ENCODE data around the gene DCBLD1. TPM values are rescaled to one million over a fixed set of nuclear protein-coding genes. Genes with fewer than 3 reads are reported as not detected.

Gene DCBLD1
- total and polyA plus RNA-seq, 2 of the 4 experiments (the other 2 are of a cell fraction): 21.1 to 27.8 TPM

GRCh38 chr6:117473401-117473800 is 9.1 kb upstream of the DCBLD1 start:
- no CpG with 5 or more reads among the region's 1 CpG for WGBS, 2 experiments (ENCODE audit: extremely low coverage in 2 of 2, insufficient read length in 1 of 2)
- intact Hi-C loops (cut with micrococcal nuclease): no loop called here
- POLR2A ChIA-PET (ENCODE audit: unreplicated experiment): no interaction called here

More at GRCh38 chr6:117473401-117473800, 9.1 kb upstream of the DCBLD1 start:
- Histone ChIP-seq H4K91ac (ENCODE audit: insufficient read depth, low read depth, low read length) (no peak overlapping the region), H3K18ac (ENCODE audit: low read depth, low read length) (no peak overlapping the region), H3K56ac (ENCODE audit: extremely low read depth, insufficient read depth, low read length) (no peak overlapping the region), H3K27ac (ENCODE audit: insufficient read depth, low read length) (no peak overlapping the region), H2AK5ac (ENCODE audit: low read depth, low read length) (no peak overlapping the region), H2BK20ac (ENCODE audit: low read depth, low read length) (no peak overlapping the region), H3K36me3 (ENCODE audit: control insufficient read depth, insufficient read depth, low read length) (no peaks in the 10 kb centered on the region), H3K9me3 (ENCODE audit: control insufficient read depth, insufficient read depth, low read length) (no peaks in the 10 kb centered on the region), H2BK120ac (ENCODE audit: low read depth, low read length) (no peak overlapping the region), H4K5ac (ENCODE audit: low read depth, low read length) (no peak overlapping the region), H3K79me1 (ENCODE audit: low read depth in 1 of 2, low read length in 2 of 2) (no peaks in the 10 kb centered on the region), H4K20me1 (ENCODE audit: insufficient read depth, low read length) (no peaks in the 10 kb centered on the region), H3K4ac (ENCODE audit: low read depth, low read length) (no peak overlapping the region), H3K4me3 (ENCODE audit: insufficient read depth, low read depth, low read length) (no peak overlapping the region), H3K14ac (replicated peaks; ENCODE audit: low read depth, low read length) (no peak overlapping the region), H4K8ac (ENCODE audit: low read depth in 2 of 2, low read length in 2 of 2) (no peak overlapping the region), H3K27me3 (ENCODE audit: control insufficient read depth, insufficient read depth, low read length) (no peaks in the 10 kb centered on the region; the same call in 1 of the 2 replicates), H2AK9ac (replicated peaks; ENCODE audit: low read depth, low read length, poor library complexity) (no peak overlapping the region), H3K4me2 (ENCODE audit: low read depth, low read length) (no peak overlapping the region), H2BK5ac (ENCODE audit: low read depth, low read length, poor library complexity, severe bottlenecking) (no peak overlapping the region), H3K4me1 (ENCODE audit: control insufficient read depth, insufficient read depth, low read length) (no peaks in the 10 kb centered on the region), H2BK15ac (ENCODE audit: low read depth, low read length) (no peak overlapping the region), H3K9me1 (ENCODE audit: insufficient read depth, low read length) (no peaks in the 10 kb centered on the region), H2AFZ (replicated peaks; ENCODE audit: low read length, poor library complexity) (no peak overlapping the region), H3K23ac (ENCODE audit: low read depth, low read length) (no peak overlapping the region), H3K9ac (ENCODE audit: low read depth, low read length) (no peak overlapping the region)
- TF ChIP-seq CEBPB (IDR thresholded peaks at IDR 0.05; ENCODE audit: low read depth, low read length) (no peak), CHD1 (IDR thresholded peaks at IDR 0.05; ENCODE audit: low read depth, low read length) (no peak), USF2 (IDR thresholded peaks at IDR 0.05; ENCODE audit: low read depth, low read length) (no peak), MXI1 (IDR thresholded peaks at IDR 0.05; ENCODE audit: borderline replicate concordance, low read depth, low read length) (no peak), POLR2A (IDR thresholded peaks at IDR 0.05; ENCODE audit: low read depth, low read length) (no peak), NFE2L2 (IDR thresholded peaks at IDR 0.05; ENCODE audit: low read depth, low read length) (no peak), FOS (IDR thresholded peaks at IDR 0.05; ENCODE audit: low read depth, low read length) (no peak), RAD21 (IDR thresholded peaks at IDR 0.05; ENCODE audit: low read length) (no peak), RCOR1 (IDR thresholded peaks at IDR 0.05; ENCODE audit: insufficient replicate concordance, low read length) (no peak), ELK1 (IDR thresholded peaks at IDR 0.05; ENCODE audit: borderline replicate concordance, low read depth, low read length) (no peak), SMC3 (IDR thresholded peaks at IDR 0.05; ENCODE audit: low read depth, low read length) (no peak), CTCF (conservative IDR thresholded peaks at IDR 0.05; ENCODE audit: low read depth, low read length) (no peak)
- dilution Hi-C loops (cut with HindIII; ENCODE audit: low sequenced_read_pairs, unreplicated experiment): no loop called here
- no peak for ATAC-seq (ENCODE audit: low read depth)
- DNase-seq: no peak
- in situ Hi-C loops (cut with MboI; ENCODE audit: low sequenced_read_pairs): no loop called here
- CTCF ChIA-PET: interaction anchor here (0.8 kb wide), 1 partner anchor 82 kb away, joined by 3 read pairs; no protein-coding TSS in a partner anchor
- no TSS peak for BruUV-seq (replicated peaks)
